Heart right ventricle (tissue), 16 donors: ENCODE results near the gene USP2. TPM values are rescaled to one million over a fixed set of nuclear protein-coding genes. Genes with fewer than 3 reads are reported as not detected.

Source experiments
- ATAC-seq, 8 donors: fragments of 200-7000 bp; cut with Tn5 transposase; one replicate each; pipeline ENCODE4 v1.9.1; 2020; ENCODE audit warnings: mild to moderate bottlenecking in 8 of 8, moderate library complexity in 8 of 8, moderate number of reproducible peaks in 1 of 8
- DNase-seq, 2 donors: peaks; one replicate each; pipeline ENCODE4 v3.0.0-alpha.2; 2020
- H3K27ac ChIP-seq, 10 donors: fragments of 200-600 bp; sonication (generic) in 2 of 10; one replicate each; pipeline versions ENCODE4 v1.5.0 to v1.8.0; 2020 to 2022; ENCODE audit warnings: mild to moderate bottlenecking in 3 of 10
- H3K27me3 ChIP-seq, 7 donors: fragments of 200-600 bp; one replicate each; pipeline ENCODE4 v1.8.0; 2021 to 2022; ENCODE audit warnings: mild to moderate bottlenecking in 2 of 7
- H3K36me3 ChIP-seq, 9 donors: fragments of 200-600 bp; sonication (generic) in 1 of 9; one replicate each; pipeline versions ENCODE4 v1.5.0 to v1.8.0; 2020 to 2022; ENCODE audit warnings: mild to moderate bottlenecking in 2 of 9
- H3K4me1 ChIP-seq, 9 donors: fragments of 200-600 bp; sonication (generic) in 1 of 9; one replicate each; pipeline versions ENCODE4 v1.5.0 to v1.8.0; 2020 to 2022; ENCODE audit warnings: mild to moderate bottlenecking in 4 of 9
- H3K4me3 ChIP-seq, 10 donors: fragments of 200-600 bp; sonication (generic) in 2 of 10; one replicate each; pipeline versions ENCODE4 v1.5.0 to v1.8.0; 2020 to 2022; ENCODE audit warnings: mild to moderate bottlenecking in 7 of 10, moderate library complexity in 2 of 10
- H3K9me3 ChIP-seq, 11 donors: fragments of 200-600 bp in 10 of 11; sonication (generic) in 2 of 11; one replicate each; pipeline versions ENCODE4 v1.5.0 to v1.8.0; 2013 to 2022; ENCODE audit warnings: mild to moderate bottlenecking in 2 of 11, control low read depth in 1 of 11, moderate library complexity in 1 of 11
- CTCF ChIP-seq, 9 donors: fragments of 200-600 bp; sonication (generic) in 2 of 9; IDR thresholded peaks; one replicate each; pipeline versions ENCODE4 v1.5.0 to v1.8.0; 2021 to 2022; ENCODE audit warnings: antibody characterized with exemption in 9 of 9, mild to moderate bottlenecking in 5 of 9, moderate library complexity in 1 of 9
- WGBS, 2 donors: extraction: QIAGEN DNeasy Blood & Tissue Kit; methylation state at CpG; one replicate each; pipeline ENCODE4 v1.1.7; 2013; ENCODE audit warnings: inconsistent platforms in 1 of 2; 5-methylcytosine and 5-hydroxymethylcytosine counted together
- intact Hi-C, 10 donors: fragments of 100-400 bp; cut with DNase I; formaldehyde crosslinking; loops; one replicate each; pipeline versions ENCODE4 v1.11.1 to v1.14.2; 2022
- polyA plus RNA-seq, 2 donors: library from polyadenylated mRNA; stranded (reverse); fragments of 200-250 nt; gene quantifications; one replicate each; pipeline ENCODE4 v1.2.3, GENCODE V29; 2013
- total RNA-seq, 10 donors: library from RNA; stranded (reverse); fragmentation: NEBNext Ultra II Directional in 3 of 10; extraction: Animal tissue kit (Norgen Biotek cat#: 25700) in 3 of 10; gene quantifications; one replicate each; pipeline versions ENCODE4 v1.2.1 to v1.2.4, GENCODE V29; 2021 to 2023
- donor health status: Arrhythmogenic right ventricular cardiomyopathy.
- donor health status: ischemic (EF 13 %, LVEDD 7.1; RV severe dilation, severe dysfunction).
- donor health status: healthy with polysubstance abuse.
- donor health status: DM: no; HTN: yes; CAD: no.
- donor health status: DM: no; HTN: no; CAD: no.
- donor health status: ischemic (EF 25% LVEDD 6.9; RV normal size, moderate dysfunction).
- donor health status: ischemic (EF 25% LVEDD 5.7; RV mildly dilated, moderate dysfunction).
- donor health status: healthy.
- donor health status: DM: yes; HTN: yes; CAD: no.
- donor health status: Ischemic cardiomyopathy.
- donor health status: ischemic (EF 35%, LVEDD 5.7; RV mildly dilated, moderate dysfunction).
- donor health status: nonischemic (EF 11% LVEDD 7.7; RV severe dilation, severe dysfunction).
- donor health status: DM: yes; HTN: yes; CAD: no.
- donor health status: PGD.
- donor health status: ischemic (EF 29% LVEDD 5.4; RV normal size, mild dysfunction).
- donor health status: nonischemic (EF 23%, LVEDD 6.1; RV moderate dilation, normal function).

Gene USP2
- total and polyA plus RNA-seq, 12 donors, result 42.0 to 183 (median 130) TPM

DNA sequence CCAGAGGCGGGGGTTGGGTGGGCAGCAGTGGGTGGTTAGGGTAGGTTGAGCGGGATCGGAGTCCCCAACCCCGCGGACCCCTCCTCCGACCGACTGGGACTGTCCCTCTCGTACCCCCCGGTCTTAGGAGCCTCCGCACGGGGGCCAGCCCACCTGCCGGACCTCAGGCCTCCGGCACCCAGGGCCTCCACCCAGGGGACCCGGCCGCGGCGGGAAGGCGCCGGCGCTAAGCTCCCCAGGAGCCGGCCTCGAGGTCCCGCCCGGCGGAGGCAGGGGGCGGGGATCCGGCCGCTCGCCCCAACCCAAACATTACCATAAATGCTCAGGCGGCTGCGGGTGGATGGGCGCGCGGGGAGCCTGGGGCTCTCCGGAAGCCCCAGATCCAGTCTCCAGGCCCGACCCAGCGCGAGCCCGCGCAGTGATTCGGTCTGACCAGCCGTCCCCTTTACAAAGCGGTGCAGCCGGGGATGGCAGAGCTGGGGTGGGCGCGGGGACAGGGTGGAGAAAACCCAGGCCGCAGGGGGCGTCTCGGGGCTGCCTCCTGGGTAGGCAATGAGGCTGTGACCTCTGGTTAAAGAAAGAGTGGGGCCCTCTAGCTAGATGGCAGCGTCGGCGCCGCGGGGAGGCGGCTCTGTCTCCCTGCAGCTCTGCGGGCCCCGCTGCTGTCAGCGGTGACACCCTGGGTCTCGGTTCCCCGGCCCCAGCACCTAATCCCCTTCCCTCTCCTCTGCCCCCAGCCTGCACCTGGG, 60.5 kb downstream of the USP2 start:
- intact Hi-C loops, result loop anchor here in 6 of 10 donors (5.0 to 10.0 kb wide), 4 partner anchors 114 to 219 kb away; partner anchors contain the start of genes CBL (in 5 of the 6), ABCG4 (in 1 of the 6) and DPAGT1 (in 1 of the 6)
- Histone ChIP-seq H3K36me3 (no peaks in the 10 kb centered on the region), H3K4me1 (peaks cover 11 to 78% (median 57%) of the 10 kb centered on the region in 9 donors), H3K9me3 (no peaks in the 10 kb centered on the region), H3K27ac (peak overlapping the region; percentile 85 to 99 (median 92)), H3K4me3 (peak overlapping the region; percentile 4 to 65 (median 58)), H3K27me3 (peaks cover 0 to 52% (median 0%) of the 10 kb centered on the region in 7 donors)
- no peak for TF ChIP-seq CTCF (IDR thresholded peaks at IDR 0.05)
- WGBS, 2 donors, result 7 to 9% methylated on average over 48 to 60 of the region's 60 CpGs
- DNase-seq, result peak; percentile 78 to 80
- ATAC-seq, result peak; percentile 42 to 69 (median 53)

GRCh38 chr11:119320240-119320775, 61.2 kb downstream of the USP2 start:
- no peak for TF ChIP-seq CTCF (IDR thresholded peaks at IDR 0.05)
- intact Hi-C loops, result loop anchor here in 6 of 10 donors (5.0 to 10.0 kb wide), 4 partner anchors 113 to 218 kb away; partner anchors contain the start of genes CBL (in 5 of the 6), ABCG4 (in 1 of the 6) and DPAGT1 (in 1 of the 6)

DNA sequence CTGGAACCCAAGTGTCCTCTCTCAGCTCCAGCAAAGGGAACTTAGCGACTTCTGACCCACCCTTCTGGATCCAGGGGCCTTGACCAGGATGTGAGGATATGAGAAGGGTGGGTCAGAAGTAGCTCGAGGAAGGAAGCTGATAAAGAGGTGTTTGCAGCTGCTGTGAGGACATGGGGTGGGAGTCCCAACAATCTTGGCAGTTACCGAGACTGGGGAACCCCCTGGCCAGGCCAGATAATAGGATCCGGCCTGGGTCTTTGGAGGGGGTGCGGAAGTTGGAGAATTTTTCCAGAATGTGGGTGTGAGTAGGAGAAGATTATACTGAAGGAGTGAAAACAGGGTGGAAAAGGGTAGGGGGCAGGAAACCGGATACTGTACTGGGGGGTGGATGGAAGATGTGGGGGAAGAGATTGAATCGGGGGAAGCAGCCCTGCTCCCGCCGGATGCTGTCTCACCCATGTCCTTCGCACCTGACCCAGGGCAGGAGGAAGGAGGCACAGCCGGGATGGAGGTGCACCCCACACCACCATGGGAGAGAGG, 61.7 kb downstream of the USP2 start:
- peak in 6 of 8 donors; percentile 2 to 52 (median 21) for ATAC-seq
- Histone ChIP-seq H3K4me3 (peak overlapping the region in 4 of 10 donors; percentile 21 to 65 (median 59)), H3K4me1 (peaks cover 11 to 90% (median 67%) of the 10 kb centered on the region in 9 donors), H3K9me3 (no peaks in the 10 kb centered on the region), H3K27ac (peak overlapping the region; percentile 85 to 99 (median 92)), H3K36me3 (peaks cover 0 to 6% (median under 1%) of the 10 kb centered on the region in 9 donors), H3K27me3 (peaks cover 0 to 64% (median 0%) of the 10 kb centered on the region in 7 donors)
- intact Hi-C loops, result loop anchor here in 6 of 10 donors (5.0 to 10.0 kb wide), 5 partner anchors 112 to 225 kb away; partner anchors contain the start of genes CBL (in 6 of the 6), ABCG4 (in 1 of the 6) and DPAGT1 (in 1 of the 6)
- DNase-seq, result peak in 1 of 2 donors; percentile 71
- no peak for TF ChIP-seq CTCF (IDR thresholded peaks at IDR 0.05)
- WGBS, 2 donors, result 40 to 55% methylated on average over 11 of the region's 11 CpGs

More at GRCh38 chr11:119320240-119320775, 61.2 kb downstream of the USP2 start:
- 30 to 51% methylated on average over 16 to 17 of the region's 17 CpGs for WGBS, 2 donors
- Histone ChIP-seq H3K9me3 (no peaks in the 10 kb centered on the region), H3K4me1 (peaks cover 11 to 84% (median 63%) of the 10 kb centered on the region in 9 donors), H3K27ac (peak overlapping the region; percentile 85 to 99 (median 92)), H3K27me3 (peaks cover 0 to 58% (median 0%) of the 10 kb centered on the region in 7 donors), H3K4me3 (peak overlapping the region in 9 of 10 donors; percentile 31 to 65 (median 58)), H3K36me3 (peaks cover 0 to under 1% (median 0%) of the 10 kb centered on the region in 9 donors)
- peak; percentile 60 to 76 for DNase-seq
- peak in 6 of 8 donors; percentile 1 to 18 (median 4) for ATAC-seq
